Transverse colon (tissue), 4 donors: ENCODE data around the gene NKIRAS2. TPM values are rescaled to one million over a fixed set of nuclear protein-coding genes. Genes with fewer than 3 reads are reported as not detected.

Source experiments
- DNase-seq: peaks from one replicate; pipeline ENCODE4 v3.0.0-alpha.2; 2019
- H3K27ac ChIP-seq, 4 donors: fragments of 200-600 bp; sonication (generic); 2 replicates each; pipeline ENCODE4 v1.5.1; 2016 to 2018; ENCODE audit warnings: inconsistent platforms in 4 of 4
- H3K27me3 ChIP-seq: fragments of 200-600 bp; sonication (generic); 2 replicates; pipeline ENCODE4 v1.5.1; 2017; ENCODE audit warnings: inconsistent platforms
- H3K36me3 ChIP-seq, 4 donors: fragments of 200-600 bp; sonication (generic); 2 replicates each; pipeline ENCODE4 v1.5.1; 2017 to 2019; ENCODE audit warnings: inconsistent platforms in 4 of 4
- H3K4me1 ChIP-seq, 4 donors: fragments of 200-600 bp; sonication (generic); 2 replicates each; pipeline ENCODE4 v1.5.1; 2017 to 2020; ENCODE audit warnings: inconsistent platforms in 4 of 4
- H3K4me3 ChIP-seq, 4 donors: fragments of 200-600 bp; sonication (generic); 1 replicate in 1 of 4; 2 replicates in 3 of 4; pipeline versions ENCODE4 v1.5.1 to v1.6.1; 2017 to 2019; ENCODE audit warnings: inconsistent platforms in 4 of 4
- H3K9me3 ChIP-seq, 2 donors: fragments of 200-600 bp; sonication (generic); 2 replicates each; pipeline ENCODE4 v1.5.1; 2017 to 2019; ENCODE audit warnings: inconsistent platforms in 2 of 2
- EP300 ChIP-seq: sonication (generic); formaldehyde crosslinking; IDR thresholded peaks from one replicate; pipeline ENCODE4 v1.6.1; 2017; ENCODE audit warnings: antibody characterized with exemption, low read depth
- POLR2A ChIP-seq: fragments of 450-650 bp; IDR thresholded peaks from one replicate; pipeline ENCODE4 v1.6.1; 2016; ENCODE audit warnings: antibody characterized with exemption, mild to moderate bottlenecking, moderate library complexity
- POLR2AphosphoS5 ChIP-seq, 3 donors: sonication (generic); formaldehyde crosslinking; IDR thresholded peaks; one replicate each; pipeline ENCODE4 v1.6.1; 2016; ENCODE audit warnings: antibody characterized with exemption in 3 of 3
- WGBS, 2 donors: methylation state at CpG; one replicate each; pipeline ENCODE4 v1.1.5; 2018; ENCODE audit warnings: low coverage in 1 of 2; 5-methylcytosine and 5-hydroxymethylcytosine counted together
- in situ Hi-C, 4 donors: fragments of 200-750 bp; cut with MboI; loops; one replicate each; pipeline versions ENCODE4 v1.15.0 to v1.15.1; 2017; ENCODE audit warnings: low sequenced_read_pairs in 3 of 4, low pct_ligation_motif_present in 1 of 4, low pct_unique_long_range_greater_than_20kb in 1 of 4
- intact Hi-C: fragments of 100-400 bp; cut with DNase I; formaldehyde crosslinking; loops from one replicate; pipeline ENCODE4 v1.15.1; 2023; ENCODE audit warnings: low total_unique reads
- total RNA-seq, 4 donors: library from RNA; depleted of rRNA; stranded (reverse); fragments of >200 nt; gene quantifications; one replicate each; pipeline ENCODE4 v1.1.0, GENCODE V29; 2016
- TF ChIP-seq, protein P1 (sequence below), 5 experiments: fragments of 200-600 bp in 3 of 5; fragments of 450-650 bp in 2 of 5; sonication (generic) in 3 of 5; IDR thresholded peaks; 1 replicate in 2 of 5; 2 replicates in 3 of 5; pipeline ENCODE4 v1.5.1; 2016 to 2017; ENCODE audit warnings: antibody characterized with exemption in 5 of 5, inconsistent platforms in 3 of 5, mild to moderate bottlenecking in 2 of 5, moderate library complexity in 1 of 5

The NKIRAS2 gene
- total RNA-seq, 4 donors from 2014 or later, result 20.5 to 52.7 (median 35.0) TPM

DNA sequence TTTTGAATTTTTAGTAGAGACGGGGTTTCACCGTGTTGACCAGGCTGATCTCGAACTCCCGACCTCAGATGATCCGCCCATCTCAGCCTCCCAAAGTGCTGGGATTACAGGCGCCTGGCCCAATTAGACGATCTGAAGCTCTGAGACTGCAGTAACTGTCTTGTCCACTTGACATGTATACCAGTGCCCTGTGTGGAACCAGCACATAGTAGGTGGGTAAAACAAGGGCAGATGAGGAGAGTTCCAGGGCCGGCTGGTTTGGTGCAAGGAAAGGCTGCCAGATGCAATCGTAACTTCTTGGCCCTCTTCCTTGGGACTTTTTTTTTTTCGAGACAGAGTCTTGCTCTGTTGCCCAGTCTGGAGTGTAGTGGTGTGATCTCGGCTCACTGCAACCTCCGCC lies 27.5 kb downstream of the NKIRAS2 start:
- Histone ChIP-seq H3K36me3 (no peaks in the 10 kb centered on the region), H3K9me3 (no peaks in the 10 kb centered on the region), H3K27me3 (no peaks in the 10 kb centered on the region), H3K27ac (no peak overlapping the region), H3K4me1 (peaks cover 0 to 14% (median 4%) of the 10 kb centered on the region in 4 donors), H3K4me3 (no peak overlapping the region)
- WGBS, 2 donors, result 50 to 86% methylated on average over 2 to 12 of the region's 12 CpGs
- no peak for DNase-seq
- intact Hi-C loops, result no loop called here
- in situ Hi-C loops, result no loop called here
- TF ChIP-seq EP300, result no peak
- TF ChIP-seq POLR2A, result no peak
- TF ChIP-seq, protein P1, sequence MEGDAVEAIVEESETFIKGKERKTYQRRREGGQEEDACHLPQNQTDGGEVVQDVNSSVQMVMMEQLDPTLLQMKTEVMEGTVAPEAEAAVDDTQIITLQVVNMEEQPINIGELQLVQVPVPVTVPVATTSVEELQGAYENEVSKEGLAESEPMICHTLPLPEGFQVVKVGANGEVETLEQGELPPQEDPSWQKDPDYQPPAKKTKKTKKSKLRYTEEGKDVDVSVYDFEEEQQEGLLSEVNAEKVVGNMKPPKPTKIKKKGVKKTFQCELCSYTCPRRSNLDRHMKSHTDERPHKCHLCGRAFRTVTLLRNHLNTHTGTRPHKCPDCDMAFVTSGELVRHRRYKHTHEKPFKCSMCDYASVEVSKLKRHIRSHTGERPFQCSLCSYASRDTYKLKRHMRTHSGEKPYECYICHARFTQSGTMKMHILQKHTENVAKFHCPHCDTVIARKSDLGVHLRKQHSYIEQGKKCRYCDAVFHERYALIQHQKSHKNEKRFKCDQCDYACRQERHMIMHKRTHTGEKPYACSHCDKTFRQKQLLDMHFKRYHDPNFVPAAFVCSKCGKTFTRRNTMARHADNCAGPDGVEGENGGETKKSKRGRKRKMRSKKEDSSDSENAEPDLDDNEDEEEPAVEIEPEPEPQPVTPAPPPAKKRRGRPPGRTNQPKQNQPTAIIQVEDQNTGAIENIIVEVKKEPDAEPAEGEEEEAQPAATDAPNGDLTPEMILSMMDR (IDR thresholded peaks at IDR 0.05), result no peak
- TF ChIP-seq POLR2AphosphoS5 (IDR thresholded peaks at IDR 0.05), result no peak

GRCh38 chr17:42049834-42050392 lies 30.0 kb downstream of the NKIRAS2 start:
- peak overlapping the region; percentile 67 to 74 (median 72) for H3K4me3 ChIP-seq
- H3K27ac ChIP-seq, result peak overlapping the region; percentile 15 to 65 (median 48)
- no peak for DNase-seq
- H3K4me1 ChIP-seq, result peaks cover 0 to 14% (median 4%) of the 10 kb centered on the region in 4 donors
- H3K36me3 ChIP-seq, result no peaks in the 10 kb centered on the region
- TF ChIP-seq, protein P1 (IDR thresholded peaks at IDR 0.05), result peak in 1 of 5 experiments; percentile 7
- TF ChIP-seq POLR2A (no peak), POLR2AphosphoS5 (IDR thresholded peaks at IDR 0.05) (peak in 1 of 3 donors; percentile 36), EP300 (no peak)
- in situ Hi-C loops (no loop called here), intact Hi-C loops (no loop called here)
- WGBS, 2 donors, result 3% methylated on average over 5 of the region's 7 CpGs; no CpG with 5 or more reads in 1 of the 2 donors
- H3K27me3 ChIP-seq, result peaks cover 13% of the 10 kb centered on the region
- H3K9me3 ChIP-seq, result no peaks in the 10 kb centered on the region

- H3K4me3 ChIP-seq, result peak within 1 kb of the TSS; percentile 67 to 74 (median 72)
- peak within 1 kb of the TSS; percentile 15 to 65 (median 48) for H3K27ac ChIP-seq
- no peak for TF ChIP-seq EP300
- TF ChIP-seq, protein P1 (IDR thresholded peaks at IDR 0.05), result peak in 3 of 5 experiments; percentile 21 to 31 (median 31)
- no peak for TF ChIP-seq POLR2AphosphoS5 (IDR thresholded peaks at IDR 0.05)
- no peak for TF ChIP-seq POLR2A
- in situ Hi-C loops (no loop called here), intact Hi-C loops (no loop called here)
- WGBS, 2 donors, result 2% methylated on average over 36 of the region's 65 CpGs; no CpG with 5 or more reads in 1 of the 2 donors
- no peaks in the 10 kb centered on the region for H3K9me3 ChIP-seq
- peaks cover 13% of the 10 kb centered on the region for H3K27me3 ChIP-seq
- no peaks in the 10 kb centered on the region for H3K36me3 ChIP-seq
- H3K4me1 ChIP-seq, result peaks cover 0 to 14% (median 4%) of the 10 kb centered on the region in 4 donors
- DNase-seq, result peak; percentile 61
These were observed 30.6 kb downstream of the NKIRAS2 start, which contains the start of gene C17orf113 for GRCh38 chr17:42050393-42051012. Gene C17orf113, minus strand, starts transcription at chr17:42050601. Its CDS starts 7,225 bp downstream, at chr17:42043376.

GRCh38 chr17:42051013-42051400 lies 31.1 kb downstream of the NKIRAS2 start:
- Histone ChIP-seq H3K4me3 (peak overlapping the region; percentile 24 to 74 (median 68)), H3K36me3 (no peaks in the 10 kb centered on the region), H3K4me1 (peaks cover 0 to 14% (median 4%) of the 10 kb centered on the region in 4 donors), H3K27ac (no peak overlapping the region), H3K9me3 (no peaks in the 10 kb centered on the region), H3K27me3 (peaks cover 13% of the 10 kb centered on the region)
- intact Hi-C loops (no loop called here), in situ Hi-C loops (no loop called here)
- WGBS, 2 donors, result 20 to 61% methylated on average over 1 to 8 of the region's 8 CpGs
- TF ChIP-seq, protein P1 (IDR thresholded peaks at IDR 0.05), result no peak
- TF ChIP-seq EP300, result no peak
- TF ChIP-seq POLR2AphosphoS5 (IDR thresholded peaks at IDR 0.05), result no peak
- no peak for TF ChIP-seq POLR2A
- DNase-seq, result no peak
